Measurements from ENCODE around the gene COL1A2.

DNA sequence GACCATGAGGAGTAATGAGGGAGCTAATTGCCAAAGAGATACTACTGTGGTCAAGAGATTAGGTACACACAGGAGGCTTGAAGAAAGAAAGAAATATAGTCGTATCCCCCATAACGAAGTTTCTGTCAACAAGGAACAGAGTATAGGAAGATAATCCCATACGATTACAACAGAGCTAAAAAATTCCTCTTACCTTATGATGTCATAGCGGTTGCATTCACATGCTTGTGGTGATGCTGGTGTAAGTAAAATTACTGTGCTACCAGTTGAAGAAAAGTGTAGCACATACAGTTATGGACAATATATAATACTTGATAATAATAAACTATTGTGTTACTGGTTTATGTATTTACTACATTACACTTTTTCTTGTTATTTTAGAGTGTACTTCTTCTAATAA is 63.3 kb downstream of the COL1A2 start:
- TF ChIP-seq, protein P1, sequence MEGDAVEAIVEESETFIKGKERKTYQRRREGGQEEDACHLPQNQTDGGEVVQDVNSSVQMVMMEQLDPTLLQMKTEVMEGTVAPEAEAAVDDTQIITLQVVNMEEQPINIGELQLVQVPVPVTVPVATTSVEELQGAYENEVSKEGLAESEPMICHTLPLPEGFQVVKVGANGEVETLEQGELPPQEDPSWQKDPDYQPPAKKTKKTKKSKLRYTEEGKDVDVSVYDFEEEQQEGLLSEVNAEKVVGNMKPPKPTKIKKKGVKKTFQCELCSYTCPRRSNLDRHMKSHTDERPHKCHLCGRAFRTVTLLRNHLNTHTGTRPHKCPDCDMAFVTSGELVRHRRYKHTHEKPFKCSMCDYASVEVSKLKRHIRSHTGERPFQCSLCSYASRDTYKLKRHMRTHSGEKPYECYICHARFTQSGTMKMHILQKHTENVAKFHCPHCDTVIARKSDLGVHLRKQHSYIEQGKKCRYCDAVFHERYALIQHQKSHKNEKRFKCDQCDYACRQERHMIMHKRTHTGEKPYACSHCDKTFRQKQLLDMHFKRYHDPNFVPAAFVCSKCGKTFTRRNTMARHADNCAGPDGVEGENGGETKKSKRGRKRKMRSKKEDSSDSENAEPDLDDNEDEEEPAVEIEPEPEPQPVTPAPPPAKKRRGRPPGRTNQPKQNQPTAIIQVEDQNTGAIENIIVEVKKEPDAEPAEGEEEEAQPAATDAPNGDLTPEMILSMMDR (conservative IDR thresholded peaks at IDR 0.05; ENCODE audit: low read depth, low read length) = no peak
- TF ChIP-seq EZH2 (IDR thresholded peaks at IDR 0.05; ENCODE audit: borderline replicate concordance, low read depth, low read length, poor library complexity, severe bottlenecking) = no peak
